GM21576 (cell line): Measurements from ENCODE around the gene SLC44A3.
"Not testable (repeated sequence)": the region's sequence is repeated elsewhere in the genome, so short reads cannot be mapped to it uniquely, and the experiment has no call there.

Experiments used
- ATAC-seq: cut with Tn5 transposase; IDR thresholded peaks from one replicate; pipeline ENCODE4 v1.9.1; 2021; ENCODE audit warnings: mild to moderate bottlenecking, moderate library complexity; ENCODE audit not compliant: unreplicated experiment

Gene SLC44A3

GRCh38 chr1:94832931-94833585 is 12.9 kb downstream of the SLC44A3 start:
- no peak for ATAC-seq

- no peak for ATAC-seq
Observed at GRCh38 chr1:94836891-94837290, 16.7 kb downstream of the SLC44A3 start.

GRCh38 chr1:94840381-94840780 is 20.2 kb downstream of the SLC44A3 start:
- not testable (repeated sequence) for ATAC-seq

GRCh38 chr1:94840808-94841207 is 20.7 kb downstream of the SLC44A3 start:
- ATAC-seq: no peak

GRCh38 chr1:94843430-94843829 is 23.3 kb downstream of the SLC44A3 start:
- no peak for ATAC-seq

- no peak for ATAC-seq
Observed at GRCh38 chr1:94843846-94844245, 23.7 kb downstream of the SLC44A3 start.

GRCh38 chr1:94846308-94846707 is 26.2 kb downstream of the SLC44A3 start:
- no peak for ATAC-seq

- no peak for ATAC-seq
Observed at GRCh38 chr1:94851571-94851970, 31.4 kb downstream of the SLC44A3 start.

GRCh38 chr1:94852788-94853187 is 32.6 kb downstream of the SLC44A3 start:
- no peak for ATAC-seq

GRCh38 chr1:94854458-94855306 is 34.5 kb downstream of the SLC44A3 start:
- peak; percentile 99 for ATAC-seq

GRCh38 chr1:94855307-94855700 is 35.1 kb downstream of the SLC44A3 start:
- no peak for ATAC-seq

GRCh38 chr1:94856004-94856403 is 35.8 kb downstream of the SLC44A3 start:
- no peak for ATAC-seq

GRCh38 chr1:94856868-94857267 is 36.7 kb downstream of the SLC44A3 start:
- ATAC-seq: no peak

GRCh38 chr1:94858276-94858675 is 38.1 kb downstream of the SLC44A3 start:
- no peak for ATAC-seq

GRCh38 chr1:94859174-94859573 is 39.0 kb downstream of the SLC44A3 start:
- no peak for ATAC-seq

GRCh38 chr1:94862718-94863117 is 42.6 kb downstream of the SLC44A3 start:
- no peak for ATAC-seq

GRCh38 chr1:94863297-94863911 is 43.2 kb downstream of the SLC44A3 start:
- ATAC-seq: no peak

GRCh38 chr1:94863919-94864318 is 43.8 kb downstream of the SLC44A3 start:
- ATAC-seq: no peak

GRCh38 chr1:94864821-94865220 is 44.7 kb downstream of the SLC44A3 start:
- ATAC-seq: no peak

- no peak for ATAC-seq
Observed at GRCh38 chr1:94865360-94865759, 45.2 kb downstream of the SLC44A3 start.

- ATAC-seq: no peak
Observed at GRCh38 chr1:94866164-94866807, 46.1 kb downstream of the SLC44A3 start.
